Activated CD4-positive, alpha-beta memory T cell treated with anti-CD3 and anti-CD28 coated beads, Interleukin-2, amount 10 ng/mL, durations not matched to agents 7 days and 5 days (primary cell): ENCODE data around the gene KPNA6. TPM values are rescaled to one million over a fixed set of nuclear protein-coding genes. Genes with fewer than 3 reads are reported as not detected.
"Not testable (repeated sequence)": the region's sequence is repeated elsewhere in the genome, so short reads cannot be mapped to it uniquely, and the experiment has no call there.

Experiments used
- CTCF ChIA-PET: fragments of 350-600 bp; sonication (Branson Sonifier 250); formaldehyde crosslinking; loops from one replicate; lab custom pipeline; 2021; ENCODE audit warnings: antibody characterized with exemption, inconsistent platforms; lab: Charles Lee
- POLR2A ChIA-PET: fragments of 350-600 bp; sonication (Branson Sonifier 250); formaldehyde crosslinking; loops from one replicate; lab custom pipeline; 2021; ENCODE audit warnings: antibody characterized with exemption; lab: Charles Lee
- DNase-seq: peaks from one replicate; pipeline ENCODE4 v3.0.0-alpha.2; 2020
- H3K27ac Mint-ChIP-seq: one replicate; pipeline ENCODE4 v1.8.0; 2021; ENCODE audit warnings: mild to moderate bottlenecking, mixed read lengths
- H3K27me3 Mint-ChIP-seq: one replicate; pipeline ENCODE4 v1.8.0; 2021; ENCODE audit warnings: mixed read lengths
- H3K36me3 Mint-ChIP-seq: one replicate; pipeline ENCODE4 v1.8.0; 2021; ENCODE audit warnings: low read depth, mixed read lengths
- H3K4me1 Mint-ChIP-seq: one replicate; pipeline ENCODE4 v1.8.0; 2021; ENCODE audit warnings: mixed read lengths
- H3K4me3 Mint-ChIP-seq: one replicate; pipeline ENCODE4 v1.8.0; 2021; ENCODE audit warnings: mild to moderate bottlenecking, mixed read lengths
- H3K9me3 Mint-ChIP-seq: one replicate; pipeline ENCODE4 v1.8.0; 2021; ENCODE audit warnings: mixed read lengths
- total RNA-seq, 2 experiments: library from RNA; stranded (reverse); gene quantifications; one replicate each; pipeline ENCODE4 v1.2.3, GENCODE V29; 2021

The KPNA6 gene
- total RNA-seq, 2 experiments from 2014 or later, result 64.3 to 65.1 TPM

- Mint-ChIP-seq H3K36me3 (peaks cover 15% of the 10 kb centered on the region), H3K9me3 (no peaks in the 10 kb centered on the region), H3K27me3 (no peaks in the 10 kb centered on the region), H3K4me1 (peaks cover 46% of the 10 kb centered on the region), H3K4me3 (peak overlapping the region; percentile 77), H3K27ac (peak overlapping the region; percentile 83)
- CTCF ChIA-PET, result interaction anchor here (0.6 to 3.4 kb wide), 17 partner anchors 8 to 429 kb away, joined by 3 to 28 read pairs (median 3); partner anchors contain the start of genes KHDRBS1, KPNA6, PEF1 and TXLNA
- POLR2A ChIA-PET, result interaction anchor here (0.7 to 3.6 kb wide), 29 partner anchors 9 to 577 kb away, joined by 3 to 33 read pairs (median 4); partner anchors contain the start of genes CCDC28B, IQCC, KHDRBS1 and KPNA6
- no peak for DNase-seq
Measured at GRCh38 chr1:32073299-32074229, 34.3 kb upstream of the KPNA6 start.

- peaks cover 19% of the 10 kb centered on the region for H3K36me3 Mint-ChIP-seq
- H3K4me1 Mint-ChIP-seq, result peaks cover 42% of the 10 kb centered on the region
- no peak overlapping the region for H3K4me3 Mint-ChIP-seq
- no peaks in the 10 kb centered on the region for H3K9me3 Mint-ChIP-seq
- DNase-seq, result no peak
- ChIA-PET CTCF (no interaction called here), POLR2A (interaction anchor here (0.7 to 3.6 kb wide), 4 partner anchors 11 to 105 kb away, joined by 3 to 19 read pairs (median 8); partner anchors contain the start of genes KPNA6 and TXLNA)
- H3K27ac Mint-ChIP-seq, result no peak overlapping the region
- no peaks in the 10 kb centered on the region for H3K27me3 Mint-ChIP-seq
Measured at GRCh38 chr1:32074841-32075240, 33.0 kb upstream of the KPNA6 start.

GRCh38 chr1:32077451-32077850 lies 30.4 kb upstream of the KPNA6 start:
- CTCF ChIA-PET, result no interaction called here

GRCh38 chr1:32082022-32082421 lies 25.8 kb upstream of the KPNA6 start:
- Mint-ChIP-seq H3K9me3 (no peaks in the 10 kb centered on the region), H3K4me1 (peaks cover 6% of the 10 kb centered on the region), H3K27me3 (no peaks in the 10 kb centered on the region), H3K27ac (no peak overlapping the region), H3K4me3 (no peak overlapping the region), H3K36me3 (peaks cover 47% of the 10 kb centered on the region)
- DNase-seq, result no peak
- CTCF ChIA-PET, result interaction anchor here (0.6 to 1.2 kb wide), 2 partner anchors 9 to 24 kb away, joined by 3 to 5 read pairs; no protein-coding TSS in a partner anchor
- POLR2A ChIA-PET, result interaction anchor here (3.1 kb wide), 1 partner anchor 9 kb away, joined by 16 read pairs; the partner anchor contains the start of gene TMEM39B

More at GRCh38 chr1:32077451-32077850, 30.4 kb upstream of the KPNA6 start:
- no peak overlapping the region for H3K4me3 Mint-ChIP-seq
- no peak for DNase-seq
- peaks cover 30% of the 10 kb centered on the region for H3K4me1 Mint-ChIP-seq
- H3K9me3 Mint-ChIP-seq, result no peaks in the 10 kb centered on the region
- H3K27ac Mint-ChIP-seq, result no peak overlapping the region
- POLR2A ChIA-PET, result interaction anchor here (1.3 to 3.4 kb wide), 2 partner anchors 12 to 31 kb away, joined by 4 to 14 read pairs; partner anchors contain the start of gene KPNA6
- H3K27me3 Mint-ChIP-seq, result no peaks in the 10 kb centered on the region
- peaks cover 31% of the 10 kb centered on the region for H3K36me3 Mint-ChIP-seq

- H3K27ac Mint-ChIP-seq, H3K27me3 Mint-ChIP-seq, H3K4me1 Mint-ChIP-seq, DNase-seq, H3K4me3 Mint-ChIP-seq, H3K9me3 Mint-ChIP-seq, CTCF ChIA-PET: not testable (repeated sequence)
- POLR2A ChIA-PET, result interaction anchor here (0.6 to 0.9 kb wide), 3 partner anchors 11 to 179 kb away, joined by 3 read pairs; partner anchors contain the start of gene KPNA6
- H3K36me3 Mint-ChIP-seq, result peaks cover 31% of the 10 kb centered on the region
Measured at GRCh38 chr1:32086381-32086780, 21.5 kb upstream of the KPNA6 start.

- no peaks in the 10 kb centered on the region for H3K27me3 Mint-ChIP-seq
- H3K36me3 Mint-ChIP-seq, result peaks cover 34% of the 10 kb centered on the region
Measured at GRCh38 chr1:32091176-32091575, 16.7 kb upstream of the KPNA6 start.

GRCh38 chr1:32091591-32091990 lies 16.3 kb upstream of the KPNA6 start:
- Mint-ChIP-seq H3K4me1 (no peaks in the 10 kb centered on the region), H3K27ac (no peak overlapping the region), H3K27me3 (no peaks in the 10 kb centered on the region), H3K36me3 (peaks cover 33% of the 10 kb centered on the region), H3K9me3 (no peaks in the 10 kb centered on the region), H3K4me3 (no peak overlapping the region)
- ChIA-PET CTCF (interaction anchor here (0.6 to 1.0 kb wide), 2 partner anchors 18 to 29 kb away, joined by 3 read pairs; no protein-coding TSS in a partner anchor), POLR2A (interaction anchor here (0.9 kb wide), 1 partner anchor 77 kb away, joined by 3 read pairs; no protein-coding TSS in a partner anchor)
- DNase-seq, result no peak

More at GRCh38 chr1:32091176-32091575, 16.7 kb upstream of the KPNA6 start:
- POLR2A ChIA-PET, result interaction anchor here (0.9 to 1.1 kb wide), 2 partner anchors 18 to 77 kb away, joined by 3 read pairs; no protein-coding TSS in a partner anchor
- Mint-ChIP-seq H3K4me1 (no peaks in the 10 kb centered on the region), H3K9me3 (no peaks in the 10 kb centered on the region), H3K27ac (no peak overlapping the region), H3K4me3 (no peak overlapping the region)
- DNase-seq, result no peak
- CTCF ChIA-PET, result interaction anchor here (0.6 to 1.0 kb wide), 2 partner anchors 18 to 28 kb away, joined by 3 read pairs; no protein-coding TSS in a partner anchor

- Mint-ChIP-seq H3K27ac (no peak overlapping the region), H3K4me3 (no peak overlapping the region), H3K9me3 (no peaks in the 10 kb centered on the region), H3K27me3 (no peaks in the 10 kb centered on the region), H3K4me1 (no peaks in the 10 kb centered on the region), H3K36me3 (peaks cover 44% of the 10 kb centered on the region)
- ChIA-PET CTCF (no interaction called here), POLR2A (interaction anchor here (1.2 kb wide), 1 partner anchor 13 kb away, joined by 5 read pairs; the partner anchor contains the start of gene KPNA6)
- no peak for DNase-seq
Measured at GRCh38 chr1:32094746-32095521, 12.9 kb upstream of the KPNA6 start.

- CTCF ChIA-PET, result interaction anchor here (0.5 kb wide), 1 partner anchor 353 kb away, joined by 3 read pairs; no protein-coding TSS in a partner anchor
- POLR2A ChIA-PET, result no interaction called here
- DNase-seq, result no peak
- Mint-ChIP-seq H3K9me3 (no peaks in the 10 kb centered on the region), H3K4me1 (no peaks in the 10 kb centered on the region), H3K36me3 (peaks cover 36% of the 10 kb centered on the region), H3K4me3 (no peak overlapping the region), H3K27ac (no peak overlapping the region), H3K27me3 (no peaks in the 10 kb centered on the region)
Measured at GRCh38 chr1:32099426-32099825, 8.4 kb upstream of the KPNA6 start.

GRCh38 chr1:32100359-32100758 lies 7.5 kb upstream of the KPNA6 start:
- H3K9me3 Mint-ChIP-seq, result no peaks in the 10 kb centered on the region
- no peak for DNase-seq
- H3K27ac Mint-ChIP-seq, result no peak overlapping the region
- no peak overlapping the region for H3K4me3 Mint-ChIP-seq
- ChIA-PET CTCF (interaction anchor here (0.6 to 1.6 kb wide), 3 partner anchors 12 to 237 kb away, joined by 3 to 4 read pairs (median 3); partner anchors contain the start of gene TMEM39B), POLR2A (no interaction called here)
- H3K4me1 Mint-ChIP-seq, result no peaks in the 10 kb centered on the region
- peaks cover 27% of the 10 kb centered on the region for H3K36me3 Mint-ChIP-seq
- H3K27me3 Mint-ChIP-seq, result no peaks in the 10 kb centered on the region

- CTCF ChIA-PET, result interaction anchor here (0.9 to 1.6 kb wide), 2 partner anchors 13 to 28 kb away, joined by 3 to 4 read pairs; partner anchors contain the start of gene TMEM39B
- Mint-ChIP-seq H3K36me3 (peaks cover 21% of the 10 kb centered on the region), H3K4me1 (no peaks in the 10 kb centered on the region), H3K9me3 (no peaks in the 10 kb centered on the region), H3K27me3 (no peaks in the 10 kb centered on the region), H3K27ac (no peak overlapping the region), H3K4me3 (no peak overlapping the region)
- DNase-seq, result no peak
- POLR2A ChIA-PET, result interaction anchor here (0.7 to 1.3 kb wide), 2 partner anchors 13 to 457 kb away, joined by 3 to 4 read pairs; no protein-coding TSS in a partner anchor
Measured at GRCh38 chr1:32100807-32101708, 6.8 kb upstream of the KPNA6 start.
